Endothelial cell (in vitro differentiated cells): ENCODE results near the gene CDC42EP3. TPM values are rescaled to one million over a fixed set of nuclear protein-coding genes. Genes with fewer than 3 reads are reported as not detected.

Source experiments
- DNase-seq: peaks from one replicate; pipeline ENCODE4 v3.0.0; 2021; ENCODE audit warnings: low spot score
- H3K27ac Mint-ChIP-seq: one replicate; pipeline ENCODE4 v1.8.0; 2021; ENCODE audit warnings: mixed read lengths, inconsistent platforms; ENCODE audit not compliant: unreplicated experiment
- H3K27me3 Mint-ChIP-seq: one replicate; pipeline ENCODE4 v1.8.0; 2021; ENCODE audit warnings: mild to moderate bottlenecking, moderate library complexity, mixed read lengths, inconsistent platforms; ENCODE audit not compliant: unreplicated experiment
- H3K36me3 Mint-ChIP-seq: one replicate; pipeline ENCODE4 v1.8.0; 2021; ENCODE audit warnings: mild to moderate bottlenecking, low read depth, mixed read lengths, inconsistent platforms; ENCODE audit not compliant: unreplicated experiment
- H3K4me1 Mint-ChIP-seq: one replicate; pipeline ENCODE4 v1.8.0; 2021; ENCODE audit warnings: mild to moderate bottlenecking, mixed read lengths, inconsistent platforms; ENCODE audit not compliant: unreplicated experiment
- H3K4me3 Mint-ChIP-seq: one replicate; pipeline ENCODE4 v1.8.0; 2021; ENCODE audit warnings: mild to moderate bottlenecking, mixed read lengths, inconsistent platforms; ENCODE audit not compliant: unreplicated experiment
- H3K9me3 Mint-ChIP-seq: one replicate; pipeline ENCODE4 v1.8.0; 2021; ENCODE audit warnings: mixed read lengths, inconsistent platforms; ENCODE audit not compliant: unreplicated experiment
- total RNA-seq: library from RNA; stranded (reverse); fragmentation: NEBNext Ultra II Directional; extraction: Animal tissue kit (Norgen Biotek cat#: 25700); gene quantifications from one replicate; pipeline ENCODE4 v1.2.1, GENCODE V29; 2021; ENCODE audit not compliant: unreplicated experiment
- TF ChIP-seq, protein P1 (sequence below): fragments of 200-600 bp; sonication (generic); IDR thresholded peaks from one replicate; pipeline ENCODE4 v1.5.0; 2021; ENCODE audit warnings: antibody characterized with exemption; ENCODE audit not compliant: unreplicated experiment

CDC42EP3 gene
- total RNA-seq, 1 donor from 2014 or later = 53.1 TPM

- no peak for DNase-seq
- Mint-ChIP-seq H3K9me3 (no peaks in the 10 kb centered on the region), H3K27ac (no peak overlapping the region), H3K4me1 (peaks cover 25% of the 10 kb centered on the region), H3K36me3 (no peaks in the 10 kb centered on the region), H3K27me3 (peaks cover 3% of the 10 kb centered on the region), H3K4me3 (no peak overlapping the region)
- TF ChIP-seq, protein P1, sequence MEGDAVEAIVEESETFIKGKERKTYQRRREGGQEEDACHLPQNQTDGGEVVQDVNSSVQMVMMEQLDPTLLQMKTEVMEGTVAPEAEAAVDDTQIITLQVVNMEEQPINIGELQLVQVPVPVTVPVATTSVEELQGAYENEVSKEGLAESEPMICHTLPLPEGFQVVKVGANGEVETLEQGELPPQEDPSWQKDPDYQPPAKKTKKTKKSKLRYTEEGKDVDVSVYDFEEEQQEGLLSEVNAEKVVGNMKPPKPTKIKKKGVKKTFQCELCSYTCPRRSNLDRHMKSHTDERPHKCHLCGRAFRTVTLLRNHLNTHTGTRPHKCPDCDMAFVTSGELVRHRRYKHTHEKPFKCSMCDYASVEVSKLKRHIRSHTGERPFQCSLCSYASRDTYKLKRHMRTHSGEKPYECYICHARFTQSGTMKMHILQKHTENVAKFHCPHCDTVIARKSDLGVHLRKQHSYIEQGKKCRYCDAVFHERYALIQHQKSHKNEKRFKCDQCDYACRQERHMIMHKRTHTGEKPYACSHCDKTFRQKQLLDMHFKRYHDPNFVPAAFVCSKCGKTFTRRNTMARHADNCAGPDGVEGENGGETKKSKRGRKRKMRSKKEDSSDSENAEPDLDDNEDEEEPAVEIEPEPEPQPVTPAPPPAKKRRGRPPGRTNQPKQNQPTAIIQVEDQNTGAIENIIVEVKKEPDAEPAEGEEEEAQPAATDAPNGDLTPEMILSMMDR = no peak
These were observed 35.7 kb downstream of the CDC42EP3 start for GRCh38 chr2:37635504-37636380.

- H3K27me3 Mint-ChIP-seq = peaks cover 3% of the 10 kb centered on the region
- DNase-seq = no peak
- no peak overlapping the region for H3K27ac Mint-ChIP-seq
- H3K9me3 Mint-ChIP-seq = no peaks in the 10 kb centered on the region
- TF ChIP-seq, protein P1 = no peak
- no peak overlapping the region for H3K4me3 Mint-ChIP-seq
- H3K4me1 Mint-ChIP-seq = peaks cover 25% of the 10 kb centered on the region
- no peaks in the 10 kb centered on the region for H3K36me3 Mint-ChIP-seq
These were observed 36.4 kb downstream of the CDC42EP3 start for GRCh38 chr2:37634914-37635503.

GRCh38 chr2:37633845-37634244 is 37.6 kb downstream of the CDC42EP3 start:
- DNase-seq = no peak
- peaks cover 20% of the 10 kb centered on the region for H3K4me1 Mint-ChIP-seq
- H3K27ac Mint-ChIP-seq = no peak overlapping the region
- H3K36me3 Mint-ChIP-seq = no peaks in the 10 kb centered on the region
- H3K27me3 Mint-ChIP-seq = peaks cover 3% of the 10 kb centered on the region
- no peak overlapping the region for H3K4me3 Mint-ChIP-seq
- TF ChIP-seq, protein P1 = no peak
- no peaks in the 10 kb centered on the region for H3K9me3 Mint-ChIP-seq

DNA sequence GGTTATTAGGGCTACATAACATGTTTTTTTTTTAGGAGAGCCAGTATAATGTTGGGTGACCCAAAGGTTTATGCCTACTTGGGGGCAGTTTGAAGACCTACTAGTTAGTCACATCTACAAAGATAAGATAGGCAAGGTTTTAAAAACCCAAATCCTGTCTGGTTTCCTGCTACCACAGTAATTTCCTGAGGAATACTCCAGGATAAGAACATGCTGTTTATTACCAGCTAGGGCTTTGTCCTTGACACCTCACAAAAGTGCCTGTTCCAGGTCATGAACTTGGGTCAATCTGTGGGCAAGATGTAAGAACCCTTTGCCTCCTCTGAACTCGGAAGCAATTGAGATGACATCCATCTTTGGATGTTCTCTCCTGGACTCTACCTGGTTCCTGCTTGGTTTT is 38.2 kb downstream of the CDC42EP3 start:
- DNase-seq = no peak
- Mint-ChIP-seq H3K27ac (no peak overlapping the region), H3K36me3 (no peaks in the 10 kb centered on the region), H3K27me3 (peaks cover 3% of the 10 kb centered on the region), H3K4me3 (no peak overlapping the region), H3K9me3 (no peaks in the 10 kb centered on the region), H3K4me1 (peaks cover 17% of the 10 kb centered on the region)
- TF ChIP-seq, protein P1 = no peak

DNA sequence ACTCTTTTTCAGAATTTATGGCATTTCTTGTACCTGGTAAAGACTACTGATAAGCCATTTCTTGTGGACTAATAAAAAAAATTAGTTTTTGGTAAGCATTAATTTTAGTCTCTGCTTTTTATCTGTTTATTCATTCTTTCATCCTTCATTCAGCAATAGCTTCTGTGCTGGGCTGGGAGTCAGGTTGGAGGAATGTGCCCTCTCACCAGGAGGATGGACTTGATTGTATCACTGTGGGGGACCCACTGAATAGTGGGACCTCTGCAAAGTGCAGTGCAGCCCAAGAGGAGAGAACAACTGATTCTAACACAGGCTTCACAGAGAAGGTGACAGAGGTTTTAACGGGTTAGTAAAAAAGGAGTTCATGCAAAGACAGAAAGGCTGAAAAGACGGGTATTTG is 39.1 kb downstream of the CDC42EP3 start:
- no peak for DNase-seq
- Mint-ChIP-seq H3K36me3 (no peaks in the 10 kb centered on the region), H3K4me1 (peaks cover 17% of the 10 kb centered on the region), H3K27me3 (peaks cover 3% of the 10 kb centered on the region), H3K9me3 (no peaks in the 10 kb centered on the region), H3K4me3 (no peak overlapping the region), H3K27ac (no peak overlapping the region)
- TF ChIP-seq, protein P1 = no peak
